ES-I3 (cell line): ENCODE measurements around the gene GJB3.
A peak's percentile ranks its signal among the peaks of the same experiment; 100 is the strongest.

ENCODE experiments used
- H3K36me3 ChIP-seq: 2 replicates; pipeline ENCODE4 v1.6.1; 2013; ENCODE audit warnings: mild to moderate bottlenecking, low read length, control low read depth, moderate library complexity; ENCODE audit not compliant: insufficient read depth
- H3K4me1 ChIP-seq: 2 replicates; pipeline ENCODE4 v1.6.1; 2013; ENCODE audit warnings: mild to moderate bottlenecking, control low read depth, low read length; ENCODE audit not compliant: insufficient read depth
- H3K9ac ChIP-seq: 2 replicates; pipeline ENCODE4 v1.6.1; 2013; ENCODE audit warnings: low read depth, mild to moderate bottlenecking, low read length, moderate library complexity
- H3K9me3 ChIP-seq: 2 replicates; pipeline ENCODE4 v1.6.1; 2013; ENCODE audit warnings: mild to moderate bottlenecking, low read length, moderate library complexity; ENCODE audit not compliant: control insufficient read depth, insufficient read depth

The GJB3 gene

DNA sequence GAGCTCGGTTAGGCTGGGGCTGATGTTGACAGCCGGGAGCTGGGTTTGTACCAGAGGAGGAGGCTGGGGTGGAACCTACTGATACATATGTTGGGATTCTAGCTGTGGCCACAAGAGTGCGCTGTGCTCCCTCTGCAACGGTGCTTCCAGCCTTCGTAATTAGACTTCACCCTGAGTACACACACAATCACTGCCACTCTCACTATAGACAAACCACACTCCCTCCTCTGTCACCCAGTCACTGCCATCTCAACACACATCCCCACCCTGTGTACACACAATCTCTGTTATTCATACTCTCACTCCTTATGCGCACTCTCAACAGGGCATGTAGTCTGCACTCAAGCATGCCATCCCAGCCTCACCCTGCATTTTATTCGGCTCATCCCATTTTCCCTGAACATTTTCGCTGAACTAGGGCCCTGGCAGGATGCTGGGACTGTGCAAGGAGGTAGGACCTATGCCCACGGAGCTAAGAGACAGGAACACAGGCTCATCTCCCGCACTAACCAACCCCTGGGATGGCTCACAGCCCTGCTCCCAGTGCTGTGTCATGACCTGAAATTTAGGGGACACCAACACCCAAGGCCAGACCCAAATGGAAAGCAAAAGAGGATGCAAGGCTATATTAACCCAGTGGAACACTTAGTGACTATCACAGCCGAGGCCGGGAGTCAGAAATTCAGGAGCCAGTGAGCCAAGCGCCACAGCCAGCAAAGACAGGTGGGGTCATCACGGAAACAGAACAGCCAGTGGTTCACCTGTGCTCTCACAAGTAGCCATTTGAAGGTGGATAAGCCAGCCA lies 5.7 kb downstream of the GJB3 start:
- no peak overlapping the region for H3K9ac ChIP-seq
- H3K4me1 ChIP-seq, result 0 out of 2 replicates have a peak, but pooled peaks cover 5% of the 10 kb centered on the region
- H3K36me3 ChIP-seq, result no peaks in the 10 kb centered on the region
- no peaks in the 10 kb centered on the region for H3K9me3 ChIP-seq

DNA sequence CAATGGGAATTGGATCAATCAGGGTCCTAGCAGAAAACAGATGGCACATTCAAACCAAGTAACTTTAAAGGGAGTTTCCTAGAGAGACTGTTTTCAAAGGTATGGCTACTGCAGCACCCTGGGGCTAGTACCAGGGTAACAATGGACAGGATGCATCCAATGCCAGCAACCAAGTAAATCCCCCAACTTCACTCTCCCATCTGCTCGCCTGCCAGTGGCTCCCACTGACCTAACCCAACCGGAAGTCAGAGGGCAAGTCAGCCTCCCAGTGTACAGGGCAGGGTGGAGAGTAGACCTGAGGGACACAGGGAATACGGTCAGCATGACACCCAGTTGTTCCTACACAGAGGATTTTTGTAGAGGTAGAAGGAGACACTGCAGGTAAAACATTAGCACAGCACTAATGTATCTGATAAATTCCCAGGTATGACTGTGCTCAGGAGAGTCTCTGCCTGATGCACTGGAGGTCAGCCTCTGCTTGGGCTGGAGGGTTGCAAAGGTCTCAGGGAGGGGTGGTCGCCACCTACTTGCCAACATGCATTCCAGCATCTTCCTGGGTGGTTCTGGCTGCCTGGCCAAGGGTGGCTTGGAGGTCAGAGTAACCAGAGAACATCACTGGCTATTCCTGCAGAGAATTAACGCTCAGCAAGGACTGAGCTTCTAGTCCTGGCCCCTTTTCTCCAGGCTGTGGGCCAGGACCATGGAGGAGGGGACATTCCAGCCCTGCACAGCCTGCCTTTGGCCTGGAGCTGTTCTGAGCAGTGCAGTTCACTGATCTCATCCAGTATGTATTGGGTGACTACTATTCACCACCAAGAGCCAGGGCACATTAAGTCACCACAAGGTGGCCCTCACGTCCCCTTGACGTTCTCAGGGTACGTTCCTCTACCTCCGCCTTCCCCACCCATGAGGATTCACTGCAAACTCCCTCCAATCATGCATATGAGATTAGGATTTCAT lies 6.7 kb downstream of the GJB3 start:
- Histone ChIP-seq H3K9me3 (no peaks in the 10 kb centered on the region), H3K4me1 (no peaks in the 10 kb centered on the region), H3K9ac (no peak overlapping the region), H3K36me3 (no peaks in the 10 kb centered on the region)

DNA sequence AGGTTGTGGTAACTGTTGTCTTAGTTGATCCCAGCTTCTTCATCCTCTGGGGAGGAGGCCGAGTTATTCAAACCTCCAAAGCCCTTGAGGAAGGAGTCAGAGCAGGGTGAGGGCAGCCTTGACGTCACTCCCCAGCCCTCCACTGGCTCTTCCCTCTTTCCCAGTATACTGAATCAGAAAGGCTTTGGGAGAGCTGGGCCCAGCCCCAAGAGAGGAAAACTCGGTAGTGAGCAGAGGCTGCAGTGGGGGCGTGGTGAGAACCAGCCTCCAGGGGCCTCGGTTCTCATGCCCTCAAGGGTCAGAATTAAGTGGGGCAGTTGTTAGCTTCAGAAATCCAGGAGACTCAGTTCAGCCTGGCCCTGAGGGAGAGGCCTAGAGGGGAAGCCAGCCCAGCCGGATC lies 10.0 kb downstream of the GJB3 start:
- H3K4me1 ChIP-seq, result no peaks in the 10 kb centered on the region
- H3K9ac ChIP-seq, result no peak overlapping the region
- no peaks in the 10 kb centered on the region for H3K9me3 ChIP-seq
- H3K36me3 ChIP-seq, result no peaks in the 10 kb centered on the region

DNA sequence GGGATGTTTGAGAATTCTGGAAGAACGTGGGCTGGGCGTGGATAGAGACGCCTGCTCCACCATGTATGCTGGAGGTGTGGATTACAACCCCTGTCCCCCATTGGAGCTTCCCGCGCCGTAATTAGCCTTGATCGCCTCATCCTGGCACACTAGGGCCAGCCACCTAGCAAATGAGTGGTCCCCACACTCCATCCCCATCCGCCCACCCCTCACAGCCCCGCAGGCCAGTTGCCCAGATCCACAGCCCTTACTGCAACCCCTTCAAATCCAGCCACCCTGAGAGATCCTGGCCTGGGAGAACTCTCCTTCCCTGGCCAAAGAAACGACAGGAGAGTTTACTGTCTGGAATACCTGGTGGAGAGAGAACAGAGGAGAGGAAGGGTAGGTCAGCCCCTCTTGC lies 11.4 kb downstream of the GJB3 start:
- Histone ChIP-seq H3K4me1 (peaks cover 11% of the 10 kb centered on the region), H3K36me3 (no peaks in the 10 kb centered on the region), H3K9ac (peak overlapping the region; percentile 32; the same call in 1 of the 2 replicates), H3K9me3 (no peaks in the 10 kb centered on the region)

DNA sequence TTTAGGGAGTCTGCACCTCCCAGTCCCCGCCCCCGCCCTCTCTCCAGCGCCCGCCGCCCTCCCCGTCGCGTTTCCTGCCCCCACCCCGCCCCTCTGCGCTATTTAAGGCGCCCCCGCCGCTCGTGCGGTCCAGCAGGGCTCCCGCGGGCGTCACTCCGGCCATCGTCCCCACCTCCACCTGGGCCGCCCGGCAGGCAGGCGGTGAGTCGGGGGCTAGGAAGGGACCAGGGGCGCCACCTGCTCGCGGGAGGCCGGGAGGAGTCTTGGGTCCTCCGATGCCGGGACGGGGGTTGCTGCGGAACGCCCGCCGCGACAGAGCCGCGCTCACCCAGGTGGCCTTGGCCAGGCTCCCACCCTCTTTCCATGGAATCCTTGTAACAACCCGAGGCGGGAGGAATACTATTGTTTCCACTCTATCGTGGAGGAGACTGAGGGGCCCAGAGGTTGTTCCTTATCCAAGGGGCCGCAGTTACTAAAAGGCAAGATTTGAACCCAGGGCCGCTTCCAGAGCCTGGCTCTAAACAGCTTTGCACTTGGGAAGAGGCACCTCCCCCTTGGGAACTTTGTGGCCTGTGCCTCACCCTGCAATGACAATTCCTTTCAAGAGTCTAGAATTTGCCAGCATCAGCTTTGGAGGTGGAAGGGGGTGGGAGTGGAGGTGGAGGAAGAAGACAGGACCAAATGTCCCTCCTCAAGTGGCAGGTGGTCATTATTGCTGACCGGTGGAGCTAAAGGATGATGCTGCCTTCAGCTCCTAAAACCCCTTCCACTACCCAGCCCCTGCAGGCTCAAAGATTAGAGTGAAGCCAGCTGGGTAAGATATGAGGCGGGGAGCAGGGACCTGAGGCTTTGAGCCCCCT lies 12.1 kb downstream of the GJB3 start, which contains the start of gene GJA4:
Gene GJA4, plus strand, starts transcription at position 132 of the 860 bp plus-strand sequence. CDS start 1,215 bp downstream, outside the sequence.
- H3K4me1 ChIP-seq, result peaks cover 12% of the 10 kb centered on the region
- no peaks in the 10 kb centered on the region for H3K36me3 ChIP-seq
- no peaks in the 10 kb centered on the region for H3K9me3 ChIP-seq
- H3K9ac ChIP-seq, result peak within 1 kb of the TSS; percentile 55; the same call in 1 of the 2 replicates

DNA sequence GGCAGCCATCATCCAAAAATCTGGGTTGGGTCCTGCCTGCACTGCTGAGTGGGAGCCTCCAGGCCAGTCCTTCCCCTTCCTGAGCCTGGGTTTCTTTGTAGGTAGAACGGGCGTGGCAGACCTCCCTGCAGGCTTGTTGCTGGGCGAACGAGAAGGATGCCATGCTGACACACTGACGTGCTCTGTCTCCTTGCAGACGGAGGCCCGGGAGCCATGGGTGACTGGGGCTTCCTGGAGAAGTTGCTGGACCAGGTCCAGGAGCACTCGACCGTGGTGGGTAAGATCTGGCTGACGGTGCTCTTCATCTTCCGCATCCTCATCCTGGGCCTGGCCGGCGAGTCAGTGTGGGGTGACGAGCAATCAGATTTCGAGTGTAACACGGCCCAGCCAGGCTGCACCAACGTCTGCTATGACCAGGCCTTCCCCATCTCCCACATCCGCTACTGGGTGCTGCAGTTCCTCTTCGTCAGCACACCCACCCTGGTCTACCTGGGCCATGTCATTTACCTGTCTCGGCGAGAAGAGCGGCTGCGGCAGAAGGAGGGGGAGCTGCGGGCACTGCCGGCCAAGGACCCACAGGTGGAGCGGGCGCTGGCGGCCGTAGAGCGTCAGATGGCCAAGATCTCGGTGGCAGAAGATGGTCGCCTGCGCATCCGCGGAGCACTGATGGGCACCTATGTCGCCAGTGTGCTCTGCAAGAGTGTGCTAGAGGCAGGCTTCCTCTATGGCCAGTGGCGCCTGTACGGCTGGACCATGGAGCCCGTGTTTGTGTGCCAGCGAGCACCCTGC lies 13.2 kb downstream of the GJB3 start:
- Histone ChIP-seq H3K4me1 (peaks cover 12% of the 10 kb centered on the region), H3K9ac (no peak overlapping the region), H3K9me3 (no peaks in the 10 kb centered on the region), H3K36me3 (no peaks in the 10 kb centered on the region)

DNA sequence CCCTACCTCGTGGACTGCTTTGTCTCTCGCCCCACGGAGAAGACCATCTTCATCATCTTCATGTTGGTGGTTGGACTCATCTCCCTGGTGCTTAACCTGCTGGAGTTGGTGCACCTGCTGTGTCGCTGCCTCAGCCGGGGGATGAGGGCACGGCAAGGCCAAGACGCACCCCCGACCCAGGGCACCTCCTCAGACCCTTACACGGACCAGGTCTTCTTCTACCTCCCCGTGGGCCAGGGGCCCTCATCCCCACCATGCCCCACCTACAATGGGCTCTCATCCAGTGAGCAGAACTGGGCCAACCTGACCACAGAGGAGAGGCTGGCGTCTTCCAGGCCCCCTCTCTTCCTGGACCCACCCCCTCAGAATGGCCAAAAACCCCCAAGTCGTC lies 13.8 kb downstream of the GJB3 start:
- no peaks in the 10 kb centered on the region for H3K9me3 ChIP-seq
- H3K9ac ChIP-seq, result no peak overlapping the region
- H3K36me3 ChIP-seq, result no peaks in the 10 kb centered on the region
- H3K4me1 ChIP-seq, result peaks cover 12% of the 10 kb centered on the region

DNA sequence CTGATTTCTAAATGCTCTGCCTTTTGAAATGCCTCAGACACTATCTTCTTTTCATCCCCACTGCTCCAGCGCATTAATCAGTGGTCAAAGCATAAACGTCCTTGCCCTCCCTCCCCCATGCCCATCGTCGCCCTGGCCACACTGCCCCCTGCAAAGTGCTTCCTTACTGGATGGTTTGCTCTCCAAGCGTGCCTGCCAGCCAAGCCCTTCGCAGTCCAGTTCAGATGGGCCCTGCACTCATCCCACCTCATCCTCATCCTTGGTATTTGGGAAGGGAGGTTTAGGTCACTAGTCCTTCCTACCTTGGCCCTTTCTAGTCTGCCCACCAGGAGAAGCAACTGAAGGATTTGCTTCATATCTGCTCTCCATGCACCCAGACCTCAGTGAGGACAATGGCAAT lies 14.9 kb downstream of the GJB3 start:
- Histone ChIP-seq H3K36me3 (no peaks in the 10 kb centered on the region), H3K9me3 (no peaks in the 10 kb centered on the region), H3K9ac (no peak overlapping the region), H3K4me1 (peaks cover 12% of the 10 kb centered on the region)

DNA sequence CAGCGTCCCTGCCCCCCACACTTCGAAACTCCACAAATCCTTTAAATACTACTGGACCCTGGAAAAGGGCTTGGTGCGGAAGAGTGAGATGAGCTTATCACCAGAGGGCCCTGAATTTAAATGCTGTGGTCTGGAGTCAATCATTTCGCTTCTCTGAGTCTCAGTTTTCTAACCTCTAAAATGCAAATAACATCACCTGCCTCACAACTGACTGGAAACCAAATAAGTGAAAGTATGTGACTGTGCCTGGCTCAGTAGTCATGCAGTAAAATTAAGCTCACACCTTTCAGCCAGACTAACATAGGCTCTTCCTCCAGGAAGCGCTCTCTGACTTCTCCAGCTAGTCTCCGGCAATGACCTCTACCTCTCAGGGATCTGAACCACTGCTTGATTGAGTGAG lies 16.0 kb downstream of the GJB3 start:
- Histone ChIP-seq H3K4me1 (peaks cover 12% of the 10 kb centered on the region), H3K36me3 (no peaks in the 10 kb centered on the region), H3K9ac (no peak overlapping the region)

DNA sequence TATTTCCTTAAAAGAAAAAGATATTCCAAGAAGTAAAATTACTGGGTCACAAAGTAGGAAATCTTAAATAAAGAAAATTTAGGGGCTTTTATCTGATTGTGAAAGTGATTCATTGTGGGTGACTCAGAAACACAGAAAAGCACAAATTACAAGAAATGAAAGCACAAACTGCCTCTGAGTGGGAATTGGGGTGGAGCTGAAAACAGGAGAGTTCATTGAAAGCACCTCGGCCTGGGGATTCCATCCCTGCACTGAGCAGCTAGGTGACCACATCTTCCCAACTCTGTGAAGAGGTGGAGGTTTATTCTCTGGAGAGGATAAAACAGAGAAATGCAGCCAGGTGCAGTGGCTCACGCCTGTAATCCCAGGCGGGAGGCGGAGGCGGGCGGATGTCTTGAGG lies 19.2 kb downstream of the GJB3 start:
- Histone ChIP-seq H3K9me3 (no peaks in the 10 kb centered on the region), H3K4me1 (peaks cover 12% of the 10 kb centered on the region), H3K36me3 (no peaks in the 10 kb centered on the region), H3K9ac (no peak overlapping the region)

More for the DNA sequence above, 16.0 kb downstream of the GJB3 start:
- H3K9me3 ChIP-seq, result no peaks in the 10 kb centered on the region

DNA sequence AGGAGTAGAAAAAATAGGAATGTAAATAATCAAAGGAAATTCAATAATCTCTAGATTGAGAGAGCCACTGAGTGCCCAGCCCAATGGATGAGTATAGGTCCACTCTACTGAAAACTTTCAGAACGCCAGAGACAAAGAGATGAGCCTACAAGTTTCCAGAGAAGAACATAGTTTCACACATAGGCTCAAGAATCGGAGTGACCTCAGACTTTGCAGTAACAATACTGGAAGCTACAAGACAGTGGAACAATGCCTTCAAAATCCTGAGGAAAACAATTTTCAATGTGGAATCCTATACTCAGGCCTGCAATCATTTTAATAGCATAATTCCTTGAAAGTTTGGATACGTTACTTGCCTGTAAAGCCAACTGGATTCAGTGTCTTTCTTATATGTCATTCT lies 22.8 kb downstream of the GJB3 start:
- Histone ChIP-seq H3K9ac (no peak overlapping the region), H3K9me3 (no peaks in the 10 kb centered on the region), H3K4me1 (no peaks in the 10 kb centered on the region), H3K36me3 (no peaks in the 10 kb centered on the region)

DNA sequence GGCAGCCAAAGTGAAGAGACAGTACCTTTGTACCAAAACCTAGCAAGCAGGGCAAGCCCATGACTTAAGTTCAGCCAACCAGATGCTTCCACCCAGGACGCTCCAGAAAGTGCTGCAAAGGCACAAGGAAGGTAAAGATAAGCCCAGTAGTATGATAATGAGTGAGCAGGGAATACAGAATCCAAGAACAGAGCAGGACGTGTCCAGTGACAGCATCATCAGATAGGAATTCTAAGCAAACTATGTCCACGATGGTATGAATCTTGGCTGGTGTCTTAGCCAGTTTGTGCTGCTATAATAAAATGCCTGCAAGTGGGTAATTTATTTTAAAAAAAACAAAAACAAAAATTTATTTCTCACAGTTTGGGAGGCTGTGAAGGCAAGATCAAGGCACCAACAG lies 25.4 kb downstream of the GJB3 start:
- H3K9ac ChIP-seq, result no peak overlapping the region
- no peaks in the 10 kb centered on the region for H3K36me3 ChIP-seq
- no peaks in the 10 kb centered on the region for H3K9me3 ChIP-seq
- no peaks in the 10 kb centered on the region for H3K4me1 ChIP-seq

DNA sequence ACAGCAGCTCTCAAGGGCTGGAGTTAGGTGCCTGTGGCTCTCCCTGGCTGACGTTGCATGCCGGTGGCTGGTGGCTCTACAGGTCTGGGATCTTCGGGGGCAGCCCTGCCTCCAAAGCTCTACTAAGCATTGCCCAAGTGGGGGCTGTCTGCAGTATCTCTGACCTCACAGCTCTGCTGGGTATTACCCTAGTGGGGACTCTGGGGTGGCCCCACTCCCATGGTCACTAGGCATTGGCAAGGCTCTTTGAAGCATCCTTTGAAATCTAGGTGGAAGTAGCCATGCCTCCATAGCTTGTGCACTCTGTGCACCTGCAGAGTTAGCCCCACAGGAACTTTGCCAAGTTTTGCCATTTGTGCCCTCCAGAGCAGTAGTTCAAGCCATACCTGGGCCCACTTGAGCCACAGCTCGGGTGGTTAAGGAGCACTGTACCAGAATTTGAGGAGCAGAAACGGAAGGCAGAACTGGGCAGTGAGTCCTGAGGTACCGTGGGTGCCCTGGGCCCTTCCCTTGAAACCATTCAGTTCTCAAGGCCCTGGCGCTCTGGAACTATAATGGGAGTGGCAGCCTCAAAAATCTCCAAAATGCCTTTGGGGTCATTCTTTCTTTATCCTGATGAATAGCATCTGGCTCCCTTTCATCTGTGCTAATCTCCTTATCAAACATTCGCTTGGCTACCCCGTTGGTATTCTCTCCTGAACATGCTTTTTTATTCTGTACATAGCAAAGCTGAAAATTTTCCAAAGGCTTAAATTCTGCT lies 27.2 kb downstream of the GJB3 start:
- H3K9me3 ChIP-seq, result no peaks in the 10 kb centered on the region
- H3K36me3 ChIP-seq, result no peaks in the 10 kb centered on the region
- no peak overlapping the region for H3K9ac ChIP-seq
- no peaks in the 10 kb centered on the region for H3K4me1 ChIP-seq
